ENCODE results near the gene LRRC8B.
A peak's percentile ranks its signal among the peaks of the same experiment; 100 is the strongest.
"Not testable (repeated sequence)": the region's sequence is repeated elsewhere in the genome, so short reads cannot be mapped to it uniquely, and the experiment has no call there.

LRRC8B gene

GRCh38 chr1:89580036-89580435 is 55.4 kb downstream of the LRRC8B start:
- Mint-ChIP-seq H3K9me3 (no peaks in the 10 kb centered on the region), H3K27me3 (no peaks in the 10 kb centered on the region), H3K36me3 (peaks cover 45% of the 10 kb centered on the region), H3K27ac (no peak overlapping the region), H3K4me3 (no peak overlapping the region), H3K4me1 (peaks cover 70% of the 10 kb centered on the region)

- H3K27me3 Mint-ChIP-seq: no peaks in the 10 kb centered on the region
- peaks cover 73% of the 10 kb centered on the region for H3K4me1 Mint-ChIP-seq
- H3K4me3 Mint-ChIP-seq: no peak overlapping the region
- peaks cover 52% of the 10 kb centered on the region for H3K36me3 Mint-ChIP-seq
- no peaks in the 10 kb centered on the region for H3K9me3 Mint-ChIP-seq
- peak overlapping the region; percentile 95 for H3K27ac Mint-ChIP-seq
Observed at GRCh38 chr1:89581859-89582258, 57.2 kb downstream of the LRRC8B start.

GRCh38 chr1:89582571-89582970 is 57.9 kb downstream of the LRRC8B start:
- no peak overlapping the region for H3K4me3 Mint-ChIP-seq
- no peak overlapping the region for H3K27ac Mint-ChIP-seq
- H3K36me3 Mint-ChIP-seq: peaks cover 54% of the 10 kb centered on the region
- H3K27me3 Mint-ChIP-seq: no peaks in the 10 kb centered on the region
- no peaks in the 10 kb centered on the region for H3K9me3 Mint-ChIP-seq
- H3K4me1 Mint-ChIP-seq: peaks cover 76% of the 10 kb centered on the region

- H3K4me1 Mint-ChIP-seq: peaks cover 88% of the 10 kb centered on the region
- no peaks in the 10 kb centered on the region for H3K9me3 Mint-ChIP-seq
- H3K27me3 Mint-ChIP-seq: no peaks in the 10 kb centered on the region
- H3K36me3 Mint-ChIP-seq: peaks cover 58% of the 10 kb centered on the region
- H3K27ac Mint-ChIP-seq: no peak overlapping the region
- no peak overlapping the region for H3K4me3 Mint-ChIP-seq
Observed at GRCh38 chr1:89584211-89584610, 59.6 kb downstream of the LRRC8B start.

GRCh38 chr1:89584781-89585180 is 60.2 kb downstream of the LRRC8B start:
- Mint-ChIP-seq H3K27me3 (no peaks in the 10 kb centered on the region), H3K36me3 (peaks cover 58% of the 10 kb centered on the region), H3K4me1 (peaks cover 92% of the 10 kb centered on the region), H3K9me3 (no peaks in the 10 kb centered on the region), H3K27ac (no peak overlapping the region), H3K4me3 (no peak overlapping the region)

GRCh38 chr1:89587729-89588161 is 63.1 kb downstream of the LRRC8B start:
- Mint-ChIP-seq H3K27ac (no peak overlapping the region), H3K9me3 (no peaks in the 10 kb centered on the region), H3K27me3 (no peaks in the 10 kb centered on the region), H3K4me1 (peaks cover 89% of the 10 kb centered on the region), H3K36me3 (peaks cover 54% of the 10 kb centered on the region), H3K4me3 (no peak overlapping the region)

- Mint-ChIP-seq H3K36me3 (peaks cover 53% of the 10 kb centered on the region), H3K27me3 (no peaks in the 10 kb centered on the region), H3K4me1 (peaks cover 92% of the 10 kb centered on the region), H3K27ac (peak overlapping the region; percentile 73), H3K4me3 (peak overlapping the region; percentile 47), H3K9me3 (no peaks in the 10 kb centered on the region)
Observed at GRCh38 chr1:89588480-89588879, 63.9 kb downstream of the LRRC8B start.

- Mint-ChIP-seq H3K9me3 (no peaks in the 10 kb centered on the region), H3K4me1 (peaks cover 94% of the 10 kb centered on the region)
Observed at GRCh38 chr1:89589515-89589914, 64.9 kb downstream of the LRRC8B start.

GRCh38 chr1:89590341-89591080 is 65.9 kb downstream of the LRRC8B start:
- peak overlapping the region; percentile 55 for H3K27ac Mint-ChIP-seq
- H3K4me3 Mint-ChIP-seq: peak overlapping the region; percentile 7
- H3K36me3 Mint-ChIP-seq: peaks cover 44% of the 10 kb centered on the region
- H3K4me1 Mint-ChIP-seq: peaks cover 94% of the 10 kb centered on the region
- H3K27me3 Mint-ChIP-seq: no peaks in the 10 kb centered on the region
- H3K9me3 Mint-ChIP-seq: no peaks in the 10 kb centered on the region

More at GRCh38 chr1:89589515-89589914, 64.9 kb downstream of the LRRC8B start:
- Mint-ChIP-seq H3K27me3 (no peaks in the 10 kb centered on the region), H3K36me3 (peaks cover 49% of the 10 kb centered on the region), H3K27ac (peak overlapping the region; percentile 60), H3K4me3 (no peak overlapping the region)

GRCh38 chr1:89592861-89593302 is 68.3 kb downstream of the LRRC8B start:
- not testable (repeated sequence) for H3K27me3 Mint-ChIP-seq, H3K4me3 Mint-ChIP-seq, H3K9me3 Mint-ChIP-seq
- Mint-ChIP-seq H3K4me1 (peaks cover 97% of the 10 kb centered on the region), H3K27ac (peak overlapping the region; percentile 68), H3K36me3 (peaks cover 39% of the 10 kb centered on the region)

GRCh38 chr1:89594096-89594740 is 69.6 kb downstream of the LRRC8B start:
- Mint-ChIP-seq H3K27ac (peak overlapping the region; percentile 70), H3K27me3 (no peaks in the 10 kb centered on the region), H3K9me3 (no peaks in the 10 kb centered on the region), H3K4me1 (peaks cover 98% of the 10 kb centered on the region), H3K4me3 (no peak overlapping the region), H3K36me3 (peaks cover 37% of the 10 kb centered on the region)

- Mint-ChIP-seq H3K4me1 (peaks cover 99% of the 10 kb centered on the region), H3K4me3 (peak overlapping the region; percentile 52)
Observed at GRCh38 chr1:89596698-89597097, 72.1 kb downstream of the LRRC8B start.

GRCh38 chr1:89598450-89599331 is 74.1 kb downstream of the LRRC8B start:
- H3K27me3 Mint-ChIP-seq: no peaks in the 10 kb centered on the region
- H3K27ac Mint-ChIP-seq: peak overlapping the region; percentile 87
- H3K36me3 Mint-ChIP-seq: peaks cover 29% of the 10 kb centered on the region
- peak overlapping the region; percentile 7 for H3K4me3 Mint-ChIP-seq
- peaks cover 98% of the 10 kb centered on the region for H3K4me1 Mint-ChIP-seq
- H3K9me3 Mint-ChIP-seq: no peaks in the 10 kb centered on the region

More at GRCh38 chr1:89596698-89597097, 72.1 kb downstream of the LRRC8B start:
- Mint-ChIP-seq H3K27me3 (no peaks in the 10 kb centered on the region), H3K27ac (peak overlapping the region; percentile 78), H3K9me3 (no peaks in the 10 kb centered on the region), H3K36me3 (peaks cover 37% of the 10 kb centered on the region)

GRCh38 chr1:89599332-89599630 is 74.7 kb downstream of the LRRC8B start:
- Mint-ChIP-seq H3K9me3 (no peaks in the 10 kb centered on the region), H3K4me1 (peaks cover 97% of the 10 kb centered on the region), H3K36me3 (peaks cover 26% of the 10 kb centered on the region), H3K27me3 (no peaks in the 10 kb centered on the region), H3K27ac (peak overlapping the region; percentile 87), H3K4me3 (peak overlapping the region; percentile 7)

- H3K9me3 Mint-ChIP-seq: no peaks in the 10 kb centered on the region
- peaks cover 25% of the 10 kb centered on the region for H3K36me3 Mint-ChIP-seq
- H3K27ac Mint-ChIP-seq: peak overlapping the region; percentile 92
- H3K4me3 Mint-ChIP-seq: peak overlapping the region; percentile 63
- H3K27me3 Mint-ChIP-seq: no peaks in the 10 kb centered on the region
- peaks cover 97% of the 10 kb centered on the region for H3K4me1 Mint-ChIP-seq
Observed at GRCh38 chr1:89600451-89601224, 76.0 kb downstream of the LRRC8B start.

All from activated naive CD4-positive, alpha-beta T cell treated with anti-CD3 and anti-CD28 coated beads, Interleukin-2, amount 50 U/mL, for 24 hours (primary cell).